B cell (primary cell): Measurements from ENCODE around the gene RSPRY1. TPM values are rescaled to one million over a fixed set of nuclear protein-coding genes. Genes with fewer than 3 reads are reported as not detected.
A peak's percentile ranks its signal among the peaks of the same experiment; 100 is the strongest.

ENCODE experiments used
- ATAC-seq: fragments of 200-7000 bp; cut with Tn5 transposase; one replicate; pipeline ENCODE4 v1.10.0; 2021; ENCODE audit warnings: low read depth, mild to moderate bottlenecking, moderate number of reproducible peaks, moderate library complexity
- CTCF ChIA-PET: fragments of 350-600 bp; sonication (Branson Sonifier 250); formaldehyde crosslinking; loops from one replicate; lab custom pipeline; 2021; ENCODE audit warnings: antibody characterized with exemption, inconsistent platforms; lab: Charles Lee
- POLR2A ChIA-PET: fragments of 350-600 bp; sonication (Branson Sonifier 250); formaldehyde crosslinking; loops from one replicate; lab custom pipeline; 2021; ENCODE audit warnings: antibody characterized with exemption; lab: Charles Lee
- DNase-seq: peaks from one replicate; pipeline ENCODE4 v3.0.0; 2013
- H2AFZ ChIP-seq: 2 replicates; pipeline ENCODE4 v1.6.1; 2012; ENCODE audit warnings: mild to moderate bottlenecking, low read depth, low read length; ENCODE audit not compliant: insufficient read depth, poor library complexity, severe bottlenecking
- H3K27ac ChIP-seq, 2 donors: 1 replicate in 1 of 2; 2 replicates in 1 of 2; pipeline ENCODE4 v1.5.1; 2012 to 2013; ENCODE audit warnings: low read length in 2 of 2, mild to moderate bottlenecking in 2 of 2, moderate library complexity in 1 of 2
- H3K27me3 ChIP-seq, 4 experiments: fragments of 200-600 bp in 1 of 4; sonication (generic) in 1 of 4; replicated peaks in 1 of 4; 1 replicate in 2 of 4; 2 replicates in 2 of 4; pipeline versions ENCODE4 v1.6.1 to v1.7.0; 2013 to 2016; ENCODE audit warnings: low read length in 3 of 4, mild to moderate bottlenecking in 2 of 4, mixed read lengths in 1 of 4, moderate library complexity in 1 of 4; ENCODE audit not compliant: insufficient read depth in 4 of 4, control insufficient read depth in 3 of 4; ENCODE audit errors: control extremely low read depth in 1 of 4
- H3K36me3 ChIP-seq, 2 experiments: replicated peaks in 1 of 2; 1 replicate in 1 of 2; 2 replicates in 1 of 2; pipeline versions ENCODE4 v1.6.1 to v1.7.1; 2013; ENCODE audit warnings: low read length in 1 of 2; ENCODE audit not compliant: insufficient read depth in 2 of 2, control insufficient read depth in 1 of 2; ENCODE audit errors: control extremely low read depth in 1 of 2, extremely low read depth in 1 of 2
- H3K4me1 ChIP-seq, 2 donors: fragments of 200-600 bp in 1 of 2; sonication (generic) in 1 of 2; 1 replicate in 1 of 2; 2 replicates in 1 of 2; pipeline versions ENCODE4 v1.5.1 to v1.6.1; 2013 to 2017; ENCODE audit warnings: low read length in 2 of 2; ENCODE audit not compliant: control insufficient read depth in 2 of 2, insufficient read depth in 2 of 2
- H3K4me2 ChIP-seq: replicated peaks from 2 replicates; pipeline ENCODE3; 2012; ENCODE audit warnings: mild to moderate bottlenecking, low read depth, low read length; ENCODE audit not compliant: poor library complexity, severe bottlenecking
- H3K4me3 ChIP-seq, 5 experiments: fragments of 200-600 bp in 1 of 5; sonication (generic) in 1 of 5; 1 replicate in 3 of 5; 2 replicates in 2 of 5; pipeline versions ENCODE4 v1.5.1 to v1.7.0; 2011 to 2016; ENCODE audit warnings: low read length in 4 of 5, mild to moderate bottlenecking in 4 of 5, low read depth in 2 of 5, control low read depth in 1 of 5, moderate library complexity in 1 of 5; ENCODE audit not compliant: insufficient read depth in 1 of 5; ENCODE audit errors: control extremely low read depth in 1 of 5, extremely low read depth in 1 of 5
- H3K79me2 ChIP-seq: fragments of 200-600 bp; sonication (generic); one replicate; pipeline ENCODE4 v1.6.0; 2016; ENCODE audit warnings: low read length; ENCODE audit not compliant: control insufficient read depth, insufficient read depth
- H3K9ac ChIP-seq: fragments of 200-600 bp; sonication (generic); 2 replicates; pipeline ENCODE4 v1.6.1; 2017; ENCODE audit warnings: mild to moderate bottlenecking, low read length, moderate library complexity
- H3K9me3 ChIP-seq, 3 donors: one replicate each; pipeline versions ENCODE4 v1.6.1 to v1.7.1; 2013; ENCODE audit warnings: low read length in 2 of 3; ENCODE audit not compliant: control insufficient read depth in 2 of 3, insufficient read depth in 1 of 3; ENCODE audit errors: control extremely low read depth in 1 of 3
- H4K20me1 ChIP-seq: 2 replicates; pipeline ENCODE4 v1.6.0; 2012; ENCODE audit warnings: mild to moderate bottlenecking, low read length; ENCODE audit not compliant: insufficient read depth, control insufficient read depth, poor library complexity, severe bottlenecking
- H3K27ac Mint-ChIP-seq: one replicate; pipeline ENCODE4 v1.8.0; 2021; ENCODE audit warnings: mixed read lengths
- H3K27me3 Mint-ChIP-seq: one replicate; pipeline ENCODE4 v1.8.0; 2021; ENCODE audit warnings: mixed read lengths
- H3K4me1 Mint-ChIP-seq: one replicate; pipeline ENCODE4 v1.8.0; 2021; ENCODE audit warnings: mixed read lengths
- H3K4me3 Mint-ChIP-seq: one replicate; pipeline ENCODE4 v1.8.0; 2021; ENCODE audit warnings: mixed read lengths
- H3K9me3 Mint-ChIP-seq: one replicate; pipeline ENCODE4 v1.8.0; 2022; ENCODE audit warnings: mixed read lengths; ENCODE audit not compliant: insufficient read depth
- CTCF ChIP-seq: fragments of 200-600 bp; IDR thresholded peaks from one replicate; pipeline ENCODE4 v1.8.0; 2022; ENCODE audit warnings: antibody characterized with exemption, mild to moderate bottlenecking
- EZH2 ChIP-seq: IDR thresholded peaks from 2 replicates; pipeline ENCODE4 v1.6.1; 2012; ENCODE audit warnings: borderline replicate concordance, low read depth, mild to moderate bottlenecking, moderate library complexity, low read length; ENCODE audit not compliant: insufficient read depth, poor library complexity, severe bottlenecking
- WGBS: methylation state at CpG from one replicate; pipeline ENCODE4 v1.1.5; 2013; ENCODE audit warnings: missing lambda C conversion rate; ENCODE audit not compliant: insufficient coverage; 5-methylcytosine and 5-hydroxymethylcytosine counted together
- intact Hi-C: fragments of 100-400 bp; cut with micrococcal nuclease; formaldehyde crosslinking; loops from one replicate; pipeline ENCODE4 v1.10.0; 2022
- polyA plus RNA-seq: library from polyadenylated mRNA; depleted of rRNA; stranded (reverse); fragments of >200 nt; gene quantifications from 2 replicates; pipeline ENCODE4 v1.2.3, GENCODE V29; 2012
- total RNA-seq, 2 donors: library from RNA; stranded (reverse); fragments of 120-200 nt in 1 of 2; gene quantifications; 1 replicate in 1 of 2; 2 replicates in 1 of 2; pipeline versions ENCODE4 v1.2.3 to v1.2.4, GENCODE V29; 2013 to 2022

RSPRY1 gene
- total and polyA plus RNA-seq, 2 donors (not counting 1 experiment from before 2014, with no cell fraction given), result 9.6 to 38.4 TPM

DNA sequence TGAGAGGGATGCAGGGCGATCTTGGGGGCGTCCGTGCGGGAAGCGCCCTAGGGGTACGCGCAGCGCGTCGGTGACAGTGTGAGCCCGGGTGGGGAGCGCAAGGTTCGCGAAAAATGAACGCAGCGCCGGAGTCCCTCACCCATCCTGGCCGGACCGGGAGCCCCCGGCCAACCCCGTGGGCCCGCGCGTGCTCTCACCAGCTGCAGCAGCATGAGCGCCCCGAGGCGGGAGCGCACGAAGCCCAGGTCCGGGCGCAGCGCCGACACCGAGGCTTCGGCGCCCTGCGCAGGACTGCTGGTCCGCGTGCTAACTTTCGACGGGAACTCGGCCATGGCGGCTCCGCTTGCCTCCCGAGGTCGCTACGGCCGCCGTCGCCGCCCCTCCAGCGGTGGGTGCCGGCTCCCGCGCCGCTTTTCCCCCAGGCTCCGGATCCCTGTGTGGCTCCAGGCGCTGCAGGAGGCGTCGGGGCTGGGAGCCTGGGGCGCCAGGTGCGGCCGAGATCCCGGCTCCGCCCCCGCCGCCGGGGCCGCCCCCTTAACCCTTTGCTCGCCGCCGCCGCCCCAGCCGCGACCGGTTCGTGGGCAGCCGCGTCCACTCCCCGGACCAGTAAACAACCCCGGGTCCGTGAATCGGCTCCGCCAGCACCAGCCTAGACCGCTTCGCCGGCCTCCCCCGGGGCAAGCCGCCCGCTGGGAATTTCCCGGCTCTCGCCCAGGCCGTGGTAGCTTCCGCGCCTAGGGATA lies 98.3 kb downstream of the RSPRY1 start, which contains the start of gene PLLP:
TSS of gene PLLP (minus strand) at position 464 of the 743 bp plus-strand sequence. CDS start at position 332, 132 bp downstream.
- H3K27me3 ChIP-seq, result peaks cover 0 to 36% (median 18%) of the 10 kb centered on the region in 4 experiments
- ATAC-seq (peak; percentile 67), DNase-seq (peak; percentile 60)
- no peak within 1 kb of the TSS for H3K27ac ChIP-seq
- ChIA-PET CTCF (no interaction called here), POLR2A (no interaction called here)
- H3K4me3 ChIP-seq, result peak within 1 kb of the TSS in 4 of 5 experiments; percentile 27 to 64 (median 53)
- H3K36me3 ChIP-seq, result no peaks in the 10 kb centered on the region
- peaks cover 12 to 16% of the 10 kb centered on the region in 2 donors for H3K4me1 ChIP-seq
- peaks cover 34% of the 10 kb centered on the region for H3K27me3 Mint-ChIP-seq
- H3K4me1 Mint-ChIP-seq, result peaks cover 11% of the 10 kb centered on the region
- H4K20me1 ChIP-seq, result no peaks in the 10 kb centered on the region
- peak within 1 kb of the TSS; percentile 78 for H3K4me3 Mint-ChIP-seq
- intact Hi-C loops, result loop anchor here (1.0 kb wide), 1 partner anchor 15 kb away; no protein-coding TSS in a partner anchor
- TF ChIP-seq CTCF (no peak), EZH2 (no peak)
- peak within 1 kb of the TSS; percentile 97 for H3K4me2 ChIP-seq
- peaks cover 0 to 5% (median 0%) of the 10 kb centered on the region in 3 donors for H3K9me3 ChIP-seq
- peak within 1 kb of the TSS; percentile 73 for H3K9ac ChIP-seq
- H3K9me3 Mint-ChIP-seq, result no peaks in the 10 kb centered on the region
- H2AFZ ChIP-seq, result peak within 1 kb of the TSS; percentile 76
- 6% methylated on average over 95 of the region's 95 CpGs for WGBS
- H3K79me2 ChIP-seq, result no peaks in the 10 kb centered on the region
- no peak within 1 kb of the TSS for H3K27ac Mint-ChIP-seq

DNA sequence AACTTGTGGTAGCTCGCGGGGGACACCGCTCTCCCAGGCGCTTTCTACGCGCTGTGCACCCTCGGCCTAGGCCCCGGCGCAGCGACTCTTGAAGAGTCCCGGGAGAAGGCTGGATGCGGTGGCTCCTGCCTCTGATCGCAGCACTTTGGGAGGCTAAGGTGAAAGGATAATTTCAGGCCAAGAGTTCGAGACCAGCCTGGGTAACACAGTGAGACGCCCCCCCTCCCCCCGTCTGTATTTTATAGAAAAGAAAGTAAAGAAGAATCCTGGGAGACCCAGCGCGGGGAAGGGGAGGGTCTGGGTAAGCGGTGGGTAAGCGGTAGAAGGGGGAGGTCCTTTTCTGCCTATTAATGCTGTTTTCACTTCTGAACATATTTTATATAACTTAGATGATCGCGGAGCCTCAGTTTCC lies 98.8 kb downstream of the RSPRY1 start:
- 4% methylated on average over 11 of the region's 22 CpGs for WGBS
- CTCF ChIA-PET, result no interaction called here
- H3K9ac ChIP-seq, result peak overlapping the region; percentile 73
- H2AFZ ChIP-seq, result peak overlapping the region; percentile 76
- H3K79me2 ChIP-seq, result no peaks in the 10 kb centered on the region
- H3K4me3 ChIP-seq, result peak overlapping the region in 4 of 5 experiments; percentile 27 to 64 (median 53)
- no peaks in the 10 kb centered on the region for H3K9me3 Mint-ChIP-seq
- TF ChIP-seq CTCF, result no peak
- TF ChIP-seq EZH2, result no peak
- intact Hi-C loops, result loop anchor here (1.0 kb wide), 1 partner anchor 14 kb away; no protein-coding TSS in a partner anchor
- H3K9me3 ChIP-seq, result peaks cover 0 to 5% (median 0%) of the 10 kb centered on the region in 3 donors
- no peak overlapping the region for H3K27ac Mint-ChIP-seq
- H3K4me2 ChIP-seq, result peak overlapping the region; percentile 97
- no peaks in the 10 kb centered on the region for H3K36me3 ChIP-seq
- no peak overlapping the region for H3K27ac ChIP-seq
- DNase-seq (no peak), ATAC-seq (no peak)
- peaks cover 32% of the 10 kb centered on the region for H3K27me3 Mint-ChIP-seq
- peaks cover 0 to 36% (median 18%) of the 10 kb centered on the region in 4 experiments for H3K27me3 ChIP-seq
- POLR2A ChIA-PET, result no interaction called here
- H4K20me1 ChIP-seq, result no peaks in the 10 kb centered on the region
- H3K4me1 ChIP-seq, result peaks cover 12 to 16% of the 10 kb centered on the region in 2 donors
- peaks cover 11% of the 10 kb centered on the region for H3K4me1 Mint-ChIP-seq
- peak overlapping the region; percentile 70 for H3K4me3 Mint-ChIP-seq
